Measurements from ENCODE around the gene TPCN1.

TPCN1 gene

GRCh38 chr12:113310489-113310888 is 89.2 kb downstream of the TPCN1 start:
- DNase-seq (ENCODE audit: low spot score): no peak

DNA sequence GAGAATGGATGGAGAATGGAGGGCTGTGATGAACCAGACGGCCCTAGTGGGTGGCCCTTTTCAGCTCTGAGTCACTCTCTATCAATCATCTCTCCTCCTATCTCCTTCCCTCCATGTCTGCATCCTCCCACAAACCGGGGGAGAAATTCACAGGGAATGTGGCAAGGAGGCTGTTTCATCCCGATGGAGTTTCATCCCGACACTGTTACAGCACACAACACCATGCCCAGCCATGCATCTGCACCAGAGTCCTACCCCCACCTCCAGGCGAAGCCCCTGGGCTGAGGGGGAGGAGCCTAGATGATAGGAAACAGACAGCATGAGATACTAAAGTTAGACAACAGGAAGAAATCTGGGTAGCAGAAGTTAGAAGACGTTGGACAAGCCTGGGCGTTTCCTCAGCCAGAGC is 92.9 kb downstream of the TPCN1 start:
- peak; percentile 68 for DNase-seq (ENCODE audit: low spot score)

DNA sequence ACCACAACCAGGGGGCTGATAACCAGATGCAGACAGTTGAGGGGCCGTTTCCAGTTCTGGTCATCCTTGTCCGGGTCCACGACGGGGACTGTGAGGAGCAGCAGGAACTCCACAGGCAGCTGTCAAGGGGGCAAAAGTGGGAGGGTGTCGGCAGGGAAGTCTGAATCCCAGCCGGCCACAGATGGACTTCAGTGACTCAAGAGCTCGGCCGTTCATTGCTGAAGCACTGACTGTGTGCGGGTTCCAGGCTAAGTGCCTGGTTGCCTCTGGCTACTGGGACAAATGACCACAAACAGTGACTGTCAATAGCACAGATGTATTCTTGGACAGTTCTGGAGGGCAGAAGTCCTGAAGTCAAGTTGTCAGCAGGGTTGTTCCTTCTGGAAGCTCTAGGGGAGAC is 94.1 kb downstream of the TPCN1 start:
- DNase-seq (ENCODE audit: low spot score): no peak

DNA sequence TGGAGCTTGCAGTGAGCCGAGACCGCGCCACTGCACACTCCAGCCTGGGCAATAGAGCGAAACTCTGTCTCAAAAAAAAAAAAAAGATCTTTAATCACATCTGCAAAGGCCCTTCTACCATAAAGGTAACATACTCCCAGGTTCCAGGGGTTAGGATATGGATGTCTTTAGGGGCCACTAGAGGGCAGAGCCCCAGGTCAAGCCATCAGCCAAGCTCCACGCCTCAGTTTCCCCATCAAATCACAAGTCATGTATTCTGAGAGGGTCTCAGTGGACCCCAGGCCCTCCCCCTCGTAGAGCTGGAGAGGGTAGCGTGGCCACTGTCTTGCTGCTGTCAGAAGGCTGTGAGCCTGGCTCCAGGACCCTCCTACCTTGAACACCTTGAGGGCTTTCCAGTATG is 94.9 kb downstream of the TPCN1 start:
- DNase-seq (ENCODE audit: low spot score): no peak

DNA sequence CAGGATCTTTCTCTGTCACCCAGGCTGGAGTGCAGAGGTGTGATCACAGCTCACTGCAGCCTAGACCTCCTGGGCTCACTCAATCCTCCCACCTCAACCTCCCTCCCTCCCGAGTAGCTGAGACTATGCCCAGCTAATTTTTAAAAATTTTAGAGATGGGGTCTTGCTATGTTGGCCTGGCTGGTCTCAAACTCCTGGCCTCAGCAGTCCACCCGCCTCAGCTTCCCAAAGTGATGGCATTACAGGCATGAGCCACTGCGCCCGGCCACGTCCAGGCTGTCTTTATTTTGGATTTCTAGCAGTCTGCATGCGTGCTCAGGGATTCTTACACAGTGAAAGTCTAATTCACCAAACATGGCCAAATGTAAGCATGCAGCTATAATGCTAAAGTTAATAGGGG is 95.9 kb downstream of the TPCN1 start:
- DNase-seq (ENCODE audit: low spot score): no peak

DNA sequence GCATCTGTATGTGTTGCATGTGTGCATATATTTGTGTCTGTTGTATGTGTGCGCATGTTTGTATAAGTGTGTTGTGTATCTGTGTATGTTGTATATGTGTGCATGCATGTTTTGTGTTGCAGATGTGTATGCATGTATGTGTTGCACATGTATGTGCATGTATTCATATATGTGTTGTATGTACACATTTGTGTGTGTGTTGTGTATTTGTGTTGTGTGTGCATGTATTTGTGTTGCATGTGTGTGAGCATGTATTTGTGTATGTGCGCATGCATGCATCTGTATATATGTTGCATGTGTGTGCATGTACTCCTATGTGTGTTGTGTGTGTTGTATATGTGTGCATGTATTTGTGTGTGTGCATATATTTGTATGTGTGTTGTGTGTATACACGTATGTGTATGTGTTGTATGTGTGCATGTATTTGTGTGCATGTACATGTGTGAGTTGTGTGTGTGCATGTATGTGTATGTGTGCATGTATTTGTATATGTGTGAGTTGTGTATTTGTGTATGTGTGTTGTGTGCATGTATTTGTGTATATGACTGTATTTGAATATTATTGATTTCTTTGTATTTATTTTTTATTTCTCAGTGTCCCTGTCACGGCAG is 96.9 kb downstream of the TPCN1 start:
- DNase-seq (ENCODE audit: low spot score): no peak

- no peak for DNase-seq (ENCODE audit: low spot score)
Measured at GRCh38 chr12:113318900-113319628, 97.8 kb downstream of the TPCN1 start.

- DNase-seq (ENCODE audit: low spot score): no peak
Measured at GRCh38 chr12:113320401-113320800, 99.1 kb downstream of the TPCN1 start.

DNA sequence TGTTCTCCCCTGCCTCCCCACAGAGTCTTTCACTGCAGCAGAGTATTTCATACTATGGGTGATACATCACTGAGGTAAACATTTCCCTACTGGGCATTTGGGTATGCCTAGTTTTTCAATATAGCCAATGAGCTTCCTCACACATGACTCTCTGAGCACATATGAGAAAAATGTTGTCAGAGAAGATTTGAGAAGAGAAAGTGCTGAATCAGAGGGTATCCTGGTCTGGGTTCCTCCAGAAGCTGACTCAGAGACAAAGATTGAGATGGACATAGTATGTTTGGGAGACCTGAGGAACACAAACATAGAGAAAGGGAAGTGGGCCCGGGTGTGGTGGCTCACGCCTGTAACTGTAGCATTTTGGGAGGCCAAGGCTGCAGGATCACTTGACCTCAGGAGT is 101.1 kb downstream of the TPCN1 start:
- DNase-seq (ENCODE audit: low spot score): no peak

DNA sequence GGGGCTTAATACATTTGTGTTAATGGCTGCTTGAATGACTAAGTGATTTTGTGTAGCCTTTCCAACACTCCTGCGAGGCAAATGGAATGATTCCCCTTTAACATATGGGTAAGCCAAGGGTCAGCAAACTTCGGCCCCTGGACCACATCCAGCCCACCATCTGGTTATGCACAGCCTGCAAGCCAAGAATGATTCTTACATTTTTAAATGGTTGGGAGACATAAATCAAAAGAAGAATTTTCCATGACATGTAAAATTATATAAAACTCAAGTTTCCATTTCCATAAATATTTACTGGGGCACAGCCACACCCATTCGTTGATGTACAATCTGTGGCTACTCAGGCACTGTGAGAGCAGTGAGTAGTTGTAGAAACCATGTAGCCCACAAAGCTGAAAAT is 104.7 kb downstream of the TPCN1 start:
- DNase-seq (ENCODE audit: low spot score): no peak

GRCh38 chr12:113326775-113327395 is 105.6 kb downstream of the TPCN1 start:
- DNase-seq (ENCODE audit: low spot score): no peak

GRCh38 chr12:113328368-113328889 is 107.2 kb downstream of the TPCN1 start:
- DNase-seq (ENCODE audit: low spot score): no peak

DNA sequence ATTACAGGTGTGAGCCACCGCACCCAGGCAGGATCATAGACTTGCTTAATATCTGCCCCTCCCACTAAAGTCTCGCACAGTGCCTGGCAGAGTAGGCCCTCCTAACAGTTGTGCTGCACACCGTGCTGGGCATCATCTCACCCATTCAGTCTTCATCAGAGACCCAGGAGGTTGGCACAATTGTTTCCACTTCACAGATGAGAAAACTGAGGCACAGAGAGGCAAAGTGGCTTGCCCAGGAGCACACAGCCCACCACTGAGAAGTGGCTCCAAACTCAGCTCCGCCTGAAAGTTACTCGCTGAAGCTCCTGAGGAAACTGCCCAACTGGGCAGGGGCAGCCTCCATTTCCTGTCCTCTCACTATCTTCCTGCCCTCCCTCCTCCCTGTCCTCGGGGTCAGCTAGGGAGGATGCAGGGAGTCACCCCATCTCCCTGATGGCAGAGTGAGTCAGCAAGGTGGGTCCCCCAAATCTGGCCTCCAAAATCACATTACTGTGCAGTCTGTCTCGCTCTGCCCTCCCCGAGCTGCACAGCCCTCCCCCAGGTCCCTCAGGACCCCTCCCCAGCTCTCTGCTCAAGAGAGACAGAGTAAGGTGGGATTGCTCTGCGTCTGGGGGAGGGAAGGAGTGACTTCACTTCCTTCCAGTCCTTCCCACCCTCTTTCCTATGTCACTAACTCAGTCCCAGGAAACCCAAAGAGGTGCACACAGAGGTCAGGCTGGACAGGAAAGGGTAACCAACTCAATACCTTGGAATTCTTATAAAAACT is 107.9 kb downstream of the TPCN1 start:
- no peak for DNase-seq (ENCODE audit: low spot score)

GRCh38 chr12:113329791-113330417 is 108.6 kb downstream of the TPCN1 start:
- DNase-seq (ENCODE audit: low spot score): no peak

- DNase-seq (ENCODE audit: low spot score): no peak
Measured at GRCh38 chr12:113330505-113330904, 109.2 kb downstream of the TPCN1 start.

DNA sequence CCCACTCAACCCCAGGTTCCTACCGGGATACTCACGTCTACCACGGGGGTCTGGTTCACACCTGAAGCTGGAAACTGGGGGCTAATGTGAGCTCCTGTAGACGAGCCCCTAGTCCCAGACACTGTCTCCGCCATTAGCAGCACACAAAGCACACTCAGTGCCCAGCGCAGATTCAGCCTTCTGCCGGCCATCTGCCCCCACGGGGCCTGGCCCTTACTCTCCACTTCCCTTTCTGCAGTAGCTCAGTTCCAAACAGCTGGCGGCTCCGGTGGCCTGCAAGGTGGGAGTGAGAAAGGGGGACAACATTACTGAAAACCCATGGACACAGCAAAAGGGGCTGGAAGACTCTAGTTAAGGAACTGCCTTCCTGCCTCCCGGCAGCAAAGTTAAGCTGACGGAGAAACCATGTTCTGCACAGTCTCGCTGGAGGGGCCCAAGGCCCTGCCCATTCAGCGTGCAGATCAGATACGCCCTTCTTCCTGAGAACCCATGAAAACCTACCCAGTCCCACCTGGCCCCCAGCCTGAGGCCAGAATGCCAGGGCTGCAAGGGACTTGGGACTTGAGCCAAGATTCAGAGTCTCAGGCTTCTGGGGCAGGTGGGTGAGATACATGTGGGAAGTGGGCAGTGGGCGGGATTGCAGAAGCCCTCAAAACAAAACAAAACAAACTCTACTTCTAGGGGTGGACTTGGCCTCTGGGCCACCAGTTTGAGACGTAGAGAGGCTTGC is 111.6 kb downstream of the TPCN1 start:
- DNase-seq (ENCODE audit: low spot score): no peak

DNA sequence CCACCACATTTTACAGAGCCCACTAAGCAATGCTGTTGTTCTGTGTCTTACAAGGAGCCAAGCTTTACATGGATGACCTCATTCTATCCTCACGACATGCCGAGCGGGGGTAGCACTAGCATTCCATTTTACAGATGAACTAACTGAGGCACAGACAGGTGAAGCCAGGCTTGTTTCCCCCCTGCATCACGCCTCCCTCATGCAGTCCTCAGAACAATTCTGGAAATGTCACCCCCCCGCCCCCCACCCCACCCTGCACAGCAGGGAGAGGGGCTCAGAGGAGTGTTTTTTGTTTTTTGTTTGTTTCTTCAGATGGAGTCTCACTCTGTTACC is 112.1 kb downstream of the TPCN1 start:
- DNase-seq (ENCODE audit: low spot score): no peak

- DNase-seq (ENCODE audit: low spot score): no peak
Measured at GRCh38 chr12:113333877-113334785, 112.9 kb downstream of the TPCN1 start.

- DNase-seq (ENCODE audit: low spot score): peak; percentile 83
Measured at GRCh38 chr12:113334786-113335539, 113.7 kb downstream of the TPCN1 start, which contains the start of gene SLC8B1. Gene SLC8B1 (minus strand): TSS chr12:113335109. CDS start chr12:113332878, 2,231 bp downstream.

All from putamen (tissue), 1 donor.